HEK293 (cell line): ENCODE data around the gene TK1.

Source experiments
- CTCF ChIA-PET: fragments of 350-600 bp; formaldehyde crosslinking; extraction: SDS; loops from one replicate; lab custom pipeline; 2021; ENCODE audit warnings: antibody characterized with exemption; lab: Yijun Ruan, JAX
- POLR2A ChIA-PET: fragments of 300-600 bp; formaldehyde crosslinking; extraction: SDS; loops from one replicate; lab custom pipeline; 2020; ENCODE audit warnings: antibody characterized with exemption, inconsistent platforms; lab: Yijun Ruan, JAX
- H3K27ac ChIP-seq: fragments of 200-500 bp; sonication (Bioruptor generic); 2 replicates; pipeline ENCODE4 v1.5.1; 2014; ENCODE audit warnings: low read depth, low read length, control low read depth, inconsistent platforms; ENCODE audit errors: extremely low read depth
- H3K36me3 ChIP-seq, 2 experiments: fragments of 200-500 bp in 1 of 2; sonication (Bioruptor generic) in 1 of 2; 1 replicate in 1 of 2; 2 replicates in 1 of 2; pipeline ENCODE4 v1.5.1; 2014 to 2017; ENCODE audit warnings: inconsistent platforms in 2 of 2, low read length in 2 of 2; ENCODE audit not compliant: control insufficient read depth in 2 of 2, insufficient read depth in 1 of 2
- H3K4me1 ChIP-seq: fragments of 200-500 bp; sonication (Bioruptor generic); 2 replicates; pipeline ENCODE4 v1.5.1; 2014; ENCODE audit warnings: mild to moderate bottlenecking, low read length, inconsistent platforms; ENCODE audit not compliant: control insufficient read depth, insufficient read depth
- H3K4me3 ChIP-seq: 2 replicates; pipeline ENCODE4 v1.5.1; 2011; ENCODE audit warnings: low read depth, mild to moderate bottlenecking, control low read depth, low read length, moderate library complexity
- H3K9me3 ChIP-seq: fragments of 200-500 bp; sonication (Bioruptor generic); 2 replicates; pipeline ENCODE4 v1.5.1; 2014; ENCODE audit warnings: low read depth, low read length, inconsistent platforms; ENCODE audit not compliant: control insufficient read depth, insufficient read depth
- GLIS1 ChIP-seq: fragments of 450-650 bp; formaldehyde crosslinking; IDR thresholded peaks from 2 replicates; pipeline ENCODE4 v1.5.1; 2016; ENCODE audit warnings: missing biosample characterization, missing genetic modification characterization
- GLIS2 ChIP-seq: fragments of 450-650 bp; formaldehyde crosslinking; IDR thresholded peaks from 2 replicates; pipeline ENCODE4 v1.5.1; 2016; ENCODE audit warnings: missing biosample characterization, missing genetic modification characterization
- OVOL3 ChIP-seq: fragments of 450-650 bp; formaldehyde crosslinking; IDR thresholded peaks from 2 replicates; pipeline ENCODE4 v1.5.1; 2016; ENCODE audit warnings: missing biosample characterization, missing genetic modification characterization
- PATZ1 ChIP-seq: fragments of 450-650 bp; formaldehyde crosslinking; IDR thresholded peaks from 2 replicates; pipeline ENCODE4 v1.5.1; 2016; ENCODE audit warnings: missing biosample characterization, missing genetic modification characterization
- PRDM2 ChIP-seq: fragments of 450-650 bp; formaldehyde crosslinking; IDR thresholded peaks from 2 replicates; pipeline ENCODE4 v1.5.1; 2016; ENCODE audit warnings: missing biosample characterization, missing genetic modification characterization, borderline replicate concordance
- SP7 ChIP-seq: fragments of 450-650 bp; formaldehyde crosslinking; IDR thresholded peaks from 2 replicates; pipeline ENCODE4 v1.5.1; 2016; ENCODE audit warnings: missing biosample characterization, missing genetic modification characterization
- YY2 ChIP-seq: fragments of 450-650 bp; formaldehyde crosslinking; IDR thresholded peaks from 2 replicates; pipeline ENCODE4 v1.5.1; 2016; ENCODE audit warnings: missing biosample characterization, missing genetic modification characterization
- ZBTB26 ChIP-seq: fragments of 450-650 bp; formaldehyde crosslinking; optimal IDR thresholded peaks from 2 replicates; pipeline ENCODE3; 2016; ENCODE audit warnings: missing biosample characterization, mild to moderate bottlenecking, missing genetic modification characterization
- ZEB2 ChIP-seq: fragments of 450-650 bp; formaldehyde crosslinking; IDR thresholded peaks from 2 replicates; pipeline ENCODE4 v1.5.1; 2016; ENCODE audit warnings: missing biosample characterization, missing genetic modification characterization
- ZFP37 ChIP-seq: fragments of 450-650 bp; formaldehyde crosslinking; IDR thresholded peaks from 2 replicates; pipeline ENCODE4 v1.5.1; 2016; ENCODE audit warnings: missing biosample characterization, missing genetic modification characterization
- ZIC2 ChIP-seq: fragments of 450-650 bp; formaldehyde crosslinking; IDR thresholded peaks from 2 replicates; pipeline ENCODE4 v1.5.1; 2016; ENCODE audit warnings: missing biosample characterization, missing genetic modification characterization
- ZNF146 ChIP-seq: fragments of 450-650 bp; formaldehyde crosslinking; IDR thresholded peaks from 2 replicates; pipeline ENCODE4 v1.5.1; 2016; ENCODE audit warnings: missing biosample characterization, missing genetic modification characterization
- ZNF2 ChIP-seq: fragments of 450-650 bp; formaldehyde crosslinking; IDR thresholded peaks from 2 replicates; pipeline ENCODE4 v1.5.1; 2016; ENCODE audit warnings: missing biosample characterization, missing genetic modification characterization
- ZNF223 ChIP-seq: fragments of 450-650 bp; formaldehyde crosslinking; IDR thresholded peaks from 2 replicates; pipeline ENCODE4 v1.5.1; 2016; ENCODE audit warnings: missing biosample characterization, missing genetic modification characterization
- ZNF449 ChIP-seq: fragments of 450-650 bp; formaldehyde crosslinking; IDR thresholded peaks from 2 replicates; pipeline ENCODE4 v1.5.1; 2017; ENCODE audit warnings: missing biosample characterization, mild to moderate bottlenecking, missing genetic modification characterization, moderate library complexity
- TF ChIP-seq, protein P1 (sequence below): fragments of 450-650 bp; formaldehyde crosslinking; IDR thresholded peaks from 2 replicates; pipeline ENCODE4 v1.5.1; 2016; ENCODE audit warnings: missing biosample characterization, missing genetic modification characterization
- TF ChIP-seq, protein P2 (sequence below): fragments of 450-650 bp; formaldehyde crosslinking; IDR thresholded peaks from 2 replicates; pipeline ENCODE4 v1.5.1; 2016; ENCODE audit warnings: missing biosample characterization, missing genetic modification characterization
- TF ChIP-seq, protein P3 (sequence below): fragments of 450-650 bp; formaldehyde crosslinking; IDR thresholded peaks from 2 replicates; pipeline ENCODE4 v1.5.1; 2016; ENCODE audit warnings: missing biosample characterization, missing genetic modification characterization

TK1 gene

DNA sequence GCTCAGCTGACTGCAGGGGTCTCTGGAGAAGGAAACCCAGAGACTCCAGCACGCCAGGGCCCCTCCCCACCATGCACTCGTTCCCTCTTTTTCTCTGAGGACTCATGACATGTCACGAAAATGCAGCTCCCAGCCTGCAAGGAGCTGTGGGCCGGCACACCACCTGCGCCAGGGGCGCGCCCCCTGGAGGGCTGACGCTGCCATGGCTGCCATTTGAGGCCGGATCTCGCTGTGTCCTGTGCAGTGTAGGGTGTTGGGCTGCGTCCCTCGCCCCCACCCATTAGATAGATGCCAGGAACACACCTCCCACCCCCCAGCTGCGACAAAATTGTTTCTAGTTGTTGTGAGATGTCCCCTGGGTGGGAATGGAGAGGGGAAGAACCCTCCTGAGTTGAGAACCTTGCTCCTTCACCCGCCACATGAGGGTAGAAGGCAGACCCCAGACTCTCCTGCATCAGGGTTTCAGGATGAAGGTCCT lies 10.3 kb downstream of the TK1 start:
- H3K4me3 ChIP-seq = no peak overlapping the region
- no peaks in the 10 kb centered on the region for H3K9me3 ChIP-seq
- no peak overlapping the region for H3K27ac ChIP-seq
- CTCF ChIA-PET = interaction anchor here (0.5 to 8.1 kb wide), 37 partner anchors 9 to 1163 kb away, joined by 3 to 94 read pairs (median 4); partner anchors contain the start of genes AFMID and TK1
- H3K36me3 ChIP-seq = peaks cover 29 to 85% of the 10 kb centered on the region in 2 experiments
- H3K4me1 ChIP-seq = no peaks in the 10 kb centered on the region; the same call in 1 of the 2 replicates
- POLR2A ChIA-PET = interaction anchor here (0.5 to 4.1 kb wide), 6 partner anchors 10 to 218 kb away, joined by 3 to 48 read pairs (median 6); partner anchors contain the start of genes AFMID, TK1 and TNRC6C
- TF ChIP-seq, protein P1, sequence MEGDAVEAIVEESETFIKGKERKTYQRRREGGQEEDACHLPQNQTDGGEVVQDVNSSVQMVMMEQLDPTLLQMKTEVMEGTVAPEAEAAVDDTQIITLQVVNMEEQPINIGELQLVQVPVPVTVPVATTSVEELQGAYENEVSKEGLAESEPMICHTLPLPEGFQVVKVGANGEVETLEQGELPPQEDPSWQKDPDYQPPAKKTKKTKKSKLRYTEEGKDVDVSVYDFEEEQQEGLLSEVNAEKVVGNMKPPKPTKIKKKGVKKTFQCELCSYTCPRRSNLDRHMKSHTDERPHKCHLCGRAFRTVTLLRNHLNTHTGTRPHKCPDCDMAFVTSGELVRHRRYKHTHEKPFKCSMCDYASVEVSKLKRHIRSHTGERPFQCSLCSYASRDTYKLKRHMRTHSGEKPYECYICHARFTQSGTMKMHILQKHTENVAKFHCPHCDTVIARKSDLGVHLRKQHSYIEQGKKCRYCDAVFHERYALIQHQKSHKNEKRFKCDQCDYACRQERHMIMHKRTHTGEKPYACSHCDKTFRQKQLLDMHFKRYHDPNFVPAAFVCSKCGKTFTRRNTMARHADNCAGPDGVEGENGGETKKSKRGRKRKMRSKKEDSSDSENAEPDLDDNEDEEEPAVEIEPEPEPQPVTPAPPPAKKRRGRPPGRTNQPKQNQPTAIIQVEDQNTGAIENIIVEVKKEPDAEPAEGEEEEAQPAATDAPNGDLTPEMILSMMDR (tag by site-specific recombination) = peak; percentile 90
- TF ChIP-seq, protein P2, sequence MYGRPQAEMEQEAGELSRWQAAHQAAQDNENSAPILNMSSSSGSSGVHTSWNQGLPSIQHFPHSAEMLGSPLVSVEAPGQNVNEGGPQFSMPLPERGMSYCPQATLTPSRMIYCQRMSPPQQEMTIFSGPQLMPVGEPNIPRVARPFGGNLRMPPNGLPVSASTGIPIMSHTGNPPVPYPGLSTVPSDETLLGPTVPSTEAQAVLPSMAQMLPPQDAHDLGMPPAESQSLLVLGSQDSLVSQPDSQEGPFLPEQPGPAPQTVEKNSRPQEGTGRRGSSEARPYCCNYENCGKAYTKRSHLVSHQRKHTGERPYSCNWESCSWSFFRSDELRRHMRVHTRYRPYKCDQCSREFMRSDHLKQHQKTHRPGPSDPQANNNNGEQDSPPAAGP (tag by site-specific recombination) = no peak
- TF ChIP-seq YY2 (tag by site-specific recombination) = 0 out of 2 replicates have a peak, but pooled peaks have one; percentile 24
- TF ChIP-seq ZEB2 (tag by site-specific recombination) = peak; percentile 29; the same call in 1 of the 2 replicates
- TF ChIP-seq ZBTB26 (tag by site-specific recombination) = peak; percentile 19
- no peak for TF ChIP-seq PRDM2 (tag by site-specific recombination)
- TF ChIP-seq GLIS2 (tag by site-specific recombination) = 0 out of 2 replicates have a peak, but pooled peaks have one; percentile 28
- 0 out of 2 replicates have a peak, but pooled peaks have one; percentile 13 for TF ChIP-seq SP7 (tag by site-specific recombination)
- TF ChIP-seq ZNF223 = peak; percentile 15; the same call in 1 of the 2 replicates
- no peak for TF ChIP-seq ZFP37
- TF ChIP-seq ZIC2 (tag by site-specific recombination) = peak; percentile 63
- TF ChIP-seq, protein P3, sequence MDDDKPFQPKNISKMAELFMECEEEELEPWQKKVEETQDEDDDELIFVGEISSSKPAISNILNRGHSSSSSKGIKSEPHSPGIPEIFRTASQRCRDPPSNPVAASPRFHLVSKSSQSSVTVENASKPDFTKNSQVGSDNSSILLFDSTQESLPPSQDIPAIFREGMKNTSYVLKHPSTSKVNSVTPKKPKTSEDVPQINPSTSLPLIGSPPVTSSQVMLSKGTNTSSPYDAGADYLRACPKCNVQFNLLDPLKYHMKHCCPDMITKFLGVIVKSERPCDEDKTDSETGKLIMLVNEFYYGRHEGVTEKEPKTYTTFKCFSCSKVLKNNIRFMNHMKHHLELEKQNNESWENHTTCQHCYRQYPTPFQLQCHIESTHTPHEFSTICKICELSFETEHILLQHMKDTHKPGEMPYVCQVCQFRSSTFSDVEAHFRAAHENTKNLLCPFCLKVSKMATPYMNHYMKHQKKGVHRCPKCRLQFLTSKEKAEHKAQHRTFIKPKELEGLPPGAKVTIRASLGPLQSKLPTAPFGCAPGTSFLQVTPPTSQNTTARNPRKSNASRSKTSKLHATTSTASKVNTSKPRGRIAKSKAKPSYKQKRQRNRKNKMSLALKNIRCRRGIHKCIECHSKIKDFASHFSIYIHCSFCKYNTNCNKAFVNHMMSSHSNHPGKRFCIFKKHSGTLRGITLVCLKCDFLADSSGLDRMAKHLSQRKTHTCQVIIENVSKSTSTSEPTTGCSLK (tag by site-specific recombination) = no peak
- peak; percentile 82 for TF ChIP-seq GLIS1 (tag by site-specific recombination)
- 0 out of 2 replicates have a peak, but pooled peaks have one; percentile 10 for TF ChIP-seq ZNF146 (tag by site-specific recombination)
- TF ChIP-seq ZNF449 (tag by site-specific recombination) = peak; percentile 70
- no peak for TF ChIP-seq ZNF2 (tag by site-specific recombination)
- TF ChIP-seq OVOL3 (tag by site-specific recombination) = no peak
- peak; percentile 59 for TF ChIP-seq PATZ1 (tag by site-specific recombination)
